CD4-positive, alpha-beta T cell treated with Interleukin-17A for 4 hours (primary cell): Measurements from ENCODE around the gene CLSTN2.

Source experiments
- DNase-seq: peaks from one replicate; pipeline ENCODE4 v3.0.0-alpha.2; 2020; ENCODE audit warnings: mixed read lengths

The CLSTN2 gene

GRCh38 chr3:140349938-140350337, 415.0 kb downstream of the CLSTN2 start:
- no peak for DNase-seq

- no peak for DNase-seq
Measured at GRCh38 chr3:140351466-140351865, 416.5 kb downstream of the CLSTN2 start.

GRCh38 chr3:140355481-140355880, 420.5 kb downstream of the CLSTN2 start:
- no peak for DNase-seq

GRCh38 chr3:140358686-140359085, 423.7 kb downstream of the CLSTN2 start:
- no peak for DNase-seq

GRCh38 chr3:140359233-140359995, 424.4 kb downstream of the CLSTN2 start:
- no peak for DNase-seq

GRCh38 chr3:140360332-140360731, 425.3 kb downstream of the CLSTN2 start:
- no peak for DNase-seq

- no peak for DNase-seq
Measured at GRCh38 chr3:140363801-140364200, 428.8 kb downstream of the CLSTN2 start.

- no peak for DNase-seq
Measured at GRCh38 chr3:140365872-140366697, 431.1 kb downstream of the CLSTN2 start.

- DNase-seq: no peak
Measured at GRCh38 chr3:140368223-140368811, 433.3 kb downstream of the CLSTN2 start.

GRCh38 chr3:140370686-140371085, 435.7 kb downstream of the CLSTN2 start:
- no peak for DNase-seq

- DNase-seq: no peak
Measured at GRCh38 chr3:140373234-140373633, 438.2 kb downstream of the CLSTN2 start.

GRCh38 chr3:140375002-140375401, 440.0 kb downstream of the CLSTN2 start:
- DNase-seq: no peak

GRCh38 chr3:140376136-140376889, 441.3 kb downstream of the CLSTN2 start:
- DNase-seq: no peak

GRCh38 chr3:140377644-140378043, 442.7 kb downstream of the CLSTN2 start:
- no peak for DNase-seq

GRCh38 chr3:140378571-140379340, 443.8 kb downstream of the CLSTN2 start:
- no peak for DNase-seq

- DNase-seq: no peak
Measured at GRCh38 chr3:140384028-140384771, 449.2 kb downstream of the CLSTN2 start.

- DNase-seq: no peak
Measured at GRCh38 chr3:140384876-140385275, 449.9 kb downstream of the CLSTN2 start.

GRCh38 chr3:140386357-140387100, 451.5 kb downstream of the CLSTN2 start:
- no peak for DNase-seq

GRCh38 chr3:140387244-140387643, 452.3 kb downstream of the CLSTN2 start:
- no peak for DNase-seq

- DNase-seq: no peak
Measured at GRCh38 chr3:140388202-140388922, 453.4 kb downstream of the CLSTN2 start.
